OCI-LY7 (cell line): ENCODE results near the gene TRPM7.

ENCODE experiments used
- CTCF ChIP-seq: fragments of 200-600 bp; sonication (generic); conservative IDR thresholded peaks from 2 replicates; pipeline ENCODE4 v1.5.1; 2014; ENCODE audit warnings: mild to moderate bottlenecking, antibody characterized with exemption, low read length, moderate library complexity, mixed read lengths
- EZH2phosphoT487 ChIP-seq: fragments of 200-600 bp; sonication (generic); IDR thresholded peaks from 2 replicates; pipeline ENCODE4 v1.6.1; 2018; ENCODE audit warnings: low read depth, borderline replicate concordance, mild to moderate bottlenecking, mixed run types, antibody characterized with exemption, low read length, moderate library complexity, mixed read lengths

GRCh38 chr15:50712018-50712417, 25.4 kb upstream of the TRPM7 start:
- no peak for TF ChIP-seq CTCF
- no peak for TF ChIP-seq EZH2phosphoT487
